ENCODE data around the gene PDE4D. TPM values are rescaled to one million over a fixed set of nuclear protein-coding genes. Genes with fewer than 3 reads are reported as not detected.
"Not testable (repeated sequence)": the region's sequence is repeated elsewhere in the genome, so short reads cannot be mapped to it uniquely, and the experiment has no call there.

Gene PDE4D
- total RNA-seq, 4 donors from 2014 or later, result 35.0 to 121 (median 63.4) TPM

GRCh38 chr5:59471463-59471862 is 422.1 kb downstream of the PDE4D start:
- TF ChIP-seq POLR2AphosphoS5 (IDR thresholded peaks at IDR 0.05), result no peak
- TF ChIP-seq, protein P1, sequence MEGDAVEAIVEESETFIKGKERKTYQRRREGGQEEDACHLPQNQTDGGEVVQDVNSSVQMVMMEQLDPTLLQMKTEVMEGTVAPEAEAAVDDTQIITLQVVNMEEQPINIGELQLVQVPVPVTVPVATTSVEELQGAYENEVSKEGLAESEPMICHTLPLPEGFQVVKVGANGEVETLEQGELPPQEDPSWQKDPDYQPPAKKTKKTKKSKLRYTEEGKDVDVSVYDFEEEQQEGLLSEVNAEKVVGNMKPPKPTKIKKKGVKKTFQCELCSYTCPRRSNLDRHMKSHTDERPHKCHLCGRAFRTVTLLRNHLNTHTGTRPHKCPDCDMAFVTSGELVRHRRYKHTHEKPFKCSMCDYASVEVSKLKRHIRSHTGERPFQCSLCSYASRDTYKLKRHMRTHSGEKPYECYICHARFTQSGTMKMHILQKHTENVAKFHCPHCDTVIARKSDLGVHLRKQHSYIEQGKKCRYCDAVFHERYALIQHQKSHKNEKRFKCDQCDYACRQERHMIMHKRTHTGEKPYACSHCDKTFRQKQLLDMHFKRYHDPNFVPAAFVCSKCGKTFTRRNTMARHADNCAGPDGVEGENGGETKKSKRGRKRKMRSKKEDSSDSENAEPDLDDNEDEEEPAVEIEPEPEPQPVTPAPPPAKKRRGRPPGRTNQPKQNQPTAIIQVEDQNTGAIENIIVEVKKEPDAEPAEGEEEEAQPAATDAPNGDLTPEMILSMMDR (IDR thresholded peaks at IDR 0.05), result no peak
- no peak for TF ChIP-seq EP300 (IDR thresholded peaks at IDR 0.05)
- no peak for TF ChIP-seq POLR2A (IDR thresholded peaks at IDR 0.05)
- ATAC-seq, result no peak
- no peaks in the 10 kb centered on the region for H3K36me3 ChIP-seq
- H3K27ac ChIP-seq, result no peak overlapping the region
- no peak overlapping the region for H3K4me3 ChIP-seq
- no peaks in the 10 kb centered on the region for H3K27me3 ChIP-seq
- 13 to 57% methylated on average over 1 of the region's 1 CpG for WGBS, 2 donors (ENCODE audit: low coverage in 1 of 2)
- no peaks in the 10 kb centered on the region for H3K4me1 ChIP-seq
- H3K9me3 ChIP-seq, result no peaks in the 10 kb centered on the region

DNA sequence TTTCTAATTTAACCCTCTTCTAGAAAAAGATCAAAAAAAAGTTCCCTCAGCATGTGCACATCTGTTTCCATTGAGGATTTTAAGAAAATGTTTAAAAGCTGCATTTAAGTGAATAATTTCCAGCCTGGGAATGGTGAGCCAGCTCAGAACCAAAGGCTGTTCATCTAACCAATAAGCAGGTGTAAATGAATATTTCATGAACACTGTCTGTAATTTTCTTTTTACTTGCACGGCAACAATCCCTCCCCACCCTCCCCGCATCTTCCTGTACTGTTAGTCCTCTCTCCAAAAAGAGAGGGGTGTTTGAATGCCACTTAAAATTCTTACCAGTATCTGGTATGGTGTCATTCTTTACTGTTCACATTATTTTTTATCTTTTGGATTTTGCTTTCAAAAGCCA is 425.6 kb downstream of the PDE4D start:
- no peak for ATAC-seq
- H3K27ac ChIP-seq, result no peak overlapping the region

GRCh38 chr5:59466271-59466670 is 427.3 kb downstream of the PDE4D start:
- Histone ChIP-seq H3K27me3 (no peaks in the 10 kb centered on the region), H3K4me3 (no peak overlapping the region), H3K36me3 (no peaks in the 10 kb centered on the region), H3K4me1 (no peaks in the 10 kb centered on the region), H3K27ac (no peak overlapping the region), H3K9me3 (no peaks in the 10 kb centered on the region)
- no peak for ATAC-seq
- TF ChIP-seq, protein P1 (IDR thresholded peaks at IDR 0.05), result no peak
- TF ChIP-seq EP300 (IDR thresholded peaks at IDR 0.05) (no peak), POLR2AphosphoS5 (IDR thresholded peaks at IDR 0.05) (no peak), POLR2A (IDR thresholded peaks at IDR 0.05) (no peak)
- WGBS, 2 donors (ENCODE audit: low coverage in 1 of 2), result 74 to 79% methylated on average over 2 of the region's 2 CpGs

More for the DNA sequence above, 425.6 kb downstream of the PDE4D start:
- Histone ChIP-seq H3K27me3 (no peaks in the 10 kb centered on the region), H3K4me3 (no peak overlapping the region), H3K36me3 (no peaks in the 10 kb centered on the region), H3K4me1 (no peaks in the 10 kb centered on the region), H3K9me3 (no peaks in the 10 kb centered on the region)
- TF ChIP-seq EP300 (IDR thresholded peaks at IDR 0.05) (no peak), POLR2A (IDR thresholded peaks at IDR 0.05) (no peak), POLR2AphosphoS5 (IDR thresholded peaks at IDR 0.05) (no peak)
- TF ChIP-seq, protein P1 (IDR thresholded peaks at IDR 0.05), result no peak
- WGBS, 2 donors (ENCODE audit: low coverage in 1 of 2), result 79 to 95% methylated on average over 2 of the region's 2 CpGs

GRCh38 chr5:59464969-59465368 is 428.6 kb downstream of the PDE4D start:
- Histone ChIP-seq H3K4me1 (no peaks in the 10 kb centered on the region), H3K36me3 (no peaks in the 10 kb centered on the region), H3K4me3 (no peak overlapping the region), H3K27me3 (no peaks in the 10 kb centered on the region), H3K9me3 (no peaks in the 10 kb centered on the region), H3K27ac (no peak overlapping the region)
- 86 to 97% methylated on average over 3 of the region's 3 CpGs for WGBS, 2 donors (ENCODE audit: low coverage in 1 of 2)
- TF ChIP-seq, protein P1 (IDR thresholded peaks at IDR 0.05), result no peak
- no peak for TF ChIP-seq EP300 (IDR thresholded peaks at IDR 0.05)
- TF ChIP-seq POLR2A (IDR thresholded peaks at IDR 0.05), result no peak
- no peak for TF ChIP-seq POLR2AphosphoS5 (IDR thresholded peaks at IDR 0.05)
- no peak for ATAC-seq

- H3K36me3 ChIP-seq, H3K4me3 ChIP-seq, H3K9me3 ChIP-seq, H3K27ac ChIP-seq, H3K27me3 ChIP-seq, H3K4me1 ChIP-seq, ATAC-seq: not testable (repeated sequence)
- 79 to 87% methylated on average over 2 of the region's 4 CpGs for WGBS, 2 donors (ENCODE audit: low coverage in 1 of 2)
Observed at GRCh38 chr5:59463618-59464166, 429.8 kb downstream of the PDE4D start.
